B cell (primary cell): ENCODE measurements around the gene PCK2. TPM values are rescaled to one million over a fixed set of nuclear protein-coding genes. Genes with fewer than 3 reads are reported as not detected.
"Not testable (repeated sequence)": the region's sequence is repeated elsewhere in the genome, so short reads cannot be mapped to it uniquely, and the experiment has no call there.

Experiments used
- ATAC-seq: fragments of 200-7000 bp; cut with Tn5 transposase; one replicate; pipeline ENCODE4 v1.10.0; 2021; ENCODE audit warnings: low read depth, mild to moderate bottlenecking, moderate number of reproducible peaks, moderate library complexity
- CTCF ChIA-PET: fragments of 350-600 bp; sonication (Branson Sonifier 250); formaldehyde crosslinking; loops from one replicate; lab custom pipeline; 2021; ENCODE audit warnings: antibody characterized with exemption, inconsistent platforms; lab: Charles Lee
- POLR2A ChIA-PET: fragments of 350-600 bp; sonication (Branson Sonifier 250); formaldehyde crosslinking; loops from one replicate; lab custom pipeline; 2021; ENCODE audit warnings: antibody characterized with exemption; lab: Charles Lee
- DNase-seq: peaks from one replicate; pipeline ENCODE4 v3.0.0; 2013
- H2AFZ ChIP-seq: 2 replicates; pipeline ENCODE4 v1.6.1; 2012; ENCODE audit warnings: mild to moderate bottlenecking, low read depth, low read length; ENCODE audit not compliant: insufficient read depth, poor library complexity, severe bottlenecking
- H3K27ac ChIP-seq, 2 donors: 1 replicate in 1 of 2; 2 replicates in 1 of 2; pipeline ENCODE4 v1.5.1; 2012 to 2013; ENCODE audit warnings: low read length in 2 of 2, mild to moderate bottlenecking in 2 of 2, moderate library complexity in 1 of 2
- H3K27me3 ChIP-seq, 4 experiments: fragments of 200-600 bp in 1 of 4; sonication (generic) in 1 of 4; replicated peaks in 1 of 4; 1 replicate in 2 of 4; 2 replicates in 2 of 4; pipeline versions ENCODE4 v1.6.1 to v1.7.0; 2013 to 2016; ENCODE audit warnings: low read length in 3 of 4, mild to moderate bottlenecking in 2 of 4, mixed read lengths in 1 of 4, moderate library complexity in 1 of 4; ENCODE audit not compliant: insufficient read depth in 4 of 4, control insufficient read depth in 3 of 4; ENCODE audit errors: control extremely low read depth in 1 of 4
- H3K36me3 ChIP-seq, 2 experiments: replicated peaks in 1 of 2; 1 replicate in 1 of 2; 2 replicates in 1 of 2; pipeline versions ENCODE4 v1.6.1 to v1.7.1; 2013; ENCODE audit warnings: low read length in 1 of 2; ENCODE audit not compliant: insufficient read depth in 2 of 2, control insufficient read depth in 1 of 2; ENCODE audit errors: control extremely low read depth in 1 of 2, extremely low read depth in 1 of 2
- H3K4me1 ChIP-seq, 2 donors: fragments of 200-600 bp in 1 of 2; sonication (generic) in 1 of 2; 1 replicate in 1 of 2; 2 replicates in 1 of 2; pipeline versions ENCODE4 v1.5.1 to v1.6.1; 2013 to 2017; ENCODE audit warnings: low read length in 2 of 2; ENCODE audit not compliant: control insufficient read depth in 2 of 2, insufficient read depth in 2 of 2
- H3K4me2 ChIP-seq: replicated peaks from 2 replicates; pipeline ENCODE3; 2012; ENCODE audit warnings: mild to moderate bottlenecking, low read depth, low read length; ENCODE audit not compliant: poor library complexity, severe bottlenecking
- H3K4me3 ChIP-seq, 5 experiments: fragments of 200-600 bp in 1 of 5; sonication (generic) in 1 of 5; 1 replicate in 3 of 5; 2 replicates in 2 of 5; pipeline versions ENCODE4 v1.5.1 to v1.7.0; 2011 to 2016; ENCODE audit warnings: low read length in 4 of 5, mild to moderate bottlenecking in 4 of 5, low read depth in 2 of 5, control low read depth in 1 of 5, moderate library complexity in 1 of 5; ENCODE audit not compliant: insufficient read depth in 1 of 5; ENCODE audit errors: control extremely low read depth in 1 of 5, extremely low read depth in 1 of 5
- H3K79me2 ChIP-seq: fragments of 200-600 bp; sonication (generic); one replicate; pipeline ENCODE4 v1.6.0; 2016; ENCODE audit warnings: low read length; ENCODE audit not compliant: control insufficient read depth, insufficient read depth
- H3K9ac ChIP-seq: fragments of 200-600 bp; sonication (generic); 2 replicates; pipeline ENCODE4 v1.6.1; 2017; ENCODE audit warnings: mild to moderate bottlenecking, low read length, moderate library complexity
- H3K9me3 ChIP-seq, 3 donors: one replicate each; pipeline versions ENCODE4 v1.6.1 to v1.7.1; 2013; ENCODE audit warnings: low read length in 2 of 3; ENCODE audit not compliant: control insufficient read depth in 2 of 3, insufficient read depth in 1 of 3; ENCODE audit errors: control extremely low read depth in 1 of 3
- H4K20me1 ChIP-seq: 2 replicates; pipeline ENCODE4 v1.6.0; 2012; ENCODE audit warnings: mild to moderate bottlenecking, low read length; ENCODE audit not compliant: insufficient read depth, control insufficient read depth, poor library complexity, severe bottlenecking
- H3K27ac Mint-ChIP-seq: one replicate; pipeline ENCODE4 v1.8.0; 2021; ENCODE audit warnings: mixed read lengths
- H3K27me3 Mint-ChIP-seq: one replicate; pipeline ENCODE4 v1.8.0; 2021; ENCODE audit warnings: mixed read lengths
- H3K4me1 Mint-ChIP-seq: one replicate; pipeline ENCODE4 v1.8.0; 2021; ENCODE audit warnings: mixed read lengths
- H3K4me3 Mint-ChIP-seq: one replicate; pipeline ENCODE4 v1.8.0; 2021; ENCODE audit warnings: mixed read lengths
- H3K9me3 Mint-ChIP-seq: one replicate; pipeline ENCODE4 v1.8.0; 2022; ENCODE audit warnings: mixed read lengths; ENCODE audit not compliant: insufficient read depth
- CTCF ChIP-seq: fragments of 200-600 bp; IDR thresholded peaks from one replicate; pipeline ENCODE4 v1.8.0; 2022; ENCODE audit warnings: antibody characterized with exemption, mild to moderate bottlenecking
- EZH2 ChIP-seq: IDR thresholded peaks from 2 replicates; pipeline ENCODE4 v1.6.1; 2012; ENCODE audit warnings: borderline replicate concordance, low read depth, mild to moderate bottlenecking, moderate library complexity, low read length; ENCODE audit not compliant: insufficient read depth, poor library complexity, severe bottlenecking
- WGBS: methylation state at CpG from one replicate; pipeline ENCODE4 v1.1.5; 2013; ENCODE audit warnings: missing lambda C conversion rate; ENCODE audit not compliant: insufficient coverage; 5-methylcytosine and 5-hydroxymethylcytosine counted together
- intact Hi-C: fragments of 100-400 bp; cut with micrococcal nuclease; formaldehyde crosslinking; loops from one replicate; pipeline ENCODE4 v1.10.0; 2022
- polyA minus RNA-seq: library from RNA; depleted of rRNA, polyadenylated mRNA; stranded (reverse); fragments of >200 nt; gene quantifications from 2 replicates; pipeline ENCODE4 v1.2.3, GENCODE V29; 2012
- polyA plus RNA-seq: library from polyadenylated mRNA; depleted of rRNA; stranded (reverse); fragments of >200 nt; gene quantifications from 2 replicates; pipeline ENCODE4 v1.2.3, GENCODE V29; 2012
- total RNA-seq, 2 donors: library from RNA; stranded (reverse); fragments of 120-200 nt in 1 of 2; gene quantifications; 1 replicate in 1 of 2; 2 replicates in 1 of 2; pipeline versions ENCODE4 v1.2.3 to v1.2.4, GENCODE V29; 2013 to 2022

PCK2 gene
- total RNA-seq (34.1 and 40.4 TPM in 2 replicates), polyA plus RNA-seq (43.6 and 58.4 TPM in 2 replicates), polyA minus RNA-seq (33.5 and 35.8 TPM in 2 replicates)
- 25.3 TPM for total RNA-seq (2013)

- POLR2A ChIA-PET = interaction anchor here (0.6 to 4.1 kb wide), 11 partner anchors 13 to 149 kb away, joined by 3 to 35 read pairs (median 7); partner anchors contain the start of genes DCAF11, IRF9, NRL and PSME1
- peak; percentile 66 for ATAC-seq
- peak; percentile 81 for DNase-seq
- Histone ChIP-seq H3K27me3 (no peaks in the 10 kb centered on the region), H3K79me2 (peaks cover 33% of the 10 kb centered on the region), H3K36me3 (peaks cover 2 to 20% of the 10 kb centered on the region in 2 experiments), H3K4me1 (peaks cover 5 to 35% of the 10 kb centered on the region in 2 donors), H2AFZ (peak within 1 kb of the TSS; percentile 92), H3K4me2 (peak within 1 kb of the TSS; percentile 95), H4K20me1 (peaks cover 7% of the 10 kb centered on the region), H3K9ac (peak within 1 kb of the TSS; percentile 95), H3K4me3 (peak within 1 kb of the TSS; percentile 62 to 97 (median 89)), H3K9me3 (no peaks in the 10 kb centered on the region), H3K27ac (peak within 1 kb of the TSS; percentile 80 to 95)
- H3K9me3 Mint-ChIP-seq = no peaks in the 10 kb centered on the region
- H3K27me3 Mint-ChIP-seq = no peaks in the 10 kb centered on the region
- TF ChIP-seq EZH2 (no peak), CTCF (peak; percentile 28)
- intact Hi-C loops = loop anchor here (1.0 to 5.0 kb wide), 5 partner anchors 13 to 527 kb away; partner anchors contain the start of genes AP1G2, DCAF11, NRL and PSME1
- CTCF ChIA-PET = interaction anchor here (0.8 to 12.1 kb wide), 16 partner anchors 11 to 214 kb away, joined by 3 to 292 read pairs (median 5); partner anchors contain the start of genes CIDEB, DCAF11, EMC9 and IPO4
- WGBS = under 1% methylated on average over 61 of the region's 68 CpGs
- peak within 1 kb of the TSS; percentile 92 for H3K27ac Mint-ChIP-seq
- H3K4me3 Mint-ChIP-seq = peak within 1 kb of the TSS; percentile 95
- peaks cover 38% of the 10 kb centered on the region for H3K4me1 Mint-ChIP-seq
These were observed at the start of gene PCK2 for GRCh38 chr14:24093901-24094840. TSS of gene PCK2 (plus strand) at chr14:24094311. CDS start at chr14:24094406, 95 bp downstream.

- peak overlapping the region; percentile 3 for H3K4me2 ChIP-seq
These were observed 45.1 kb upstream of the PCK2 start for GRCh38 chr14:24049002-24049401.

GRCh38 chr14:24050753-24051152 lies 43.4 kb upstream of the PCK2 start:
- Mint-ChIP-seq H3K4me1 (peaks cover 41% of the 10 kb centered on the region), H3K4me3 (peak overlapping the region; percentile 83)
- H3K27me3 Mint-ChIP-seq, ATAC-seq, H3K36me3 ChIP-seq, DNase-seq, H2AFZ ChIP-seq, H3K27ac Mint-ChIP-seq, POLR2A ChIA-PET, H3K27ac ChIP-seq, H4K20me1 ChIP-seq, H3K79me2 ChIP-seq, H3K4me2 ChIP-seq, H3K4me3 ChIP-seq, H3K9me3 Mint-ChIP-seq, H3K9ac ChIP-seq, H3K9me3 ChIP-seq: not testable (repeated sequence)
- WGBS = 100% methylated on average over 3 of the region's 8 CpGs
- Histone ChIP-seq H3K4me1 (peaks cover 19 to 29% of the 10 kb centered on the region in 2 donors), H3K27me3 (peaks cover 0 to 28% (median 8%) of the 10 kb centered on the region in 4 experiments)
- intact Hi-C loops = loop anchor here (5.0 kb wide), 1 partner anchor 463 kb away; no protein-coding TSS in a partner anchor
- CTCF ChIA-PET = interaction anchor here (2.2 to 14.5 kb wide), 3 partner anchors 40 to 57 kb away, joined by 6 to 220 read pairs (median 11); no protein-coding TSS in a partner anchor

More at GRCh38 chr14:24049002-24049401, 45.1 kb upstream of the PCK2 start:
- peak; percentile 40 for ATAC-seq
- H3K9me3 Mint-ChIP-seq, POLR2A ChIA-PET, H3K4me3 ChIP-seq, intact Hi-C loops, H4K20me1 ChIP-seq, H3K27ac ChIP-seq, H3K27me3 Mint-ChIP-seq, H3K36me3 ChIP-seq, H3K79me2 ChIP-seq, H2AFZ ChIP-seq, H3K9ac ChIP-seq, H3K9me3 ChIP-seq: not testable (repeated sequence)
- WGBS = no CpG with 5 or more reads among the region's 2 CpGs
- peak overlapping the region; percentile 35 for H3K4me3 Mint-ChIP-seq
- H3K27ac Mint-ChIP-seq = peak overlapping the region; percentile 77
- CTCF ChIA-PET = interaction anchor here (1.4 to 14.5 kb wide), 4 partner anchors 11 to 59 kb away, joined by 3 to 220 read pairs (median 5); partner anchors contain the start of gene PCK2
- DNase-seq = peak; percentile 49
- Histone ChIP-seq H3K27me3 (peaks cover 0 to 11% (median 5%) of the 10 kb centered on the region in 4 experiments), H3K4me1 (peaks cover 19 to 29% of the 10 kb centered on the region in 2 donors)
- H3K4me1 Mint-ChIP-seq = peaks cover 41% of the 10 kb centered on the region
